NCI-H446 treated with DMSO at 0.1 percent for 48 hours (cell line): ENCODE measurements around the gene AGAP1.
A peak's percentile ranks its signal among the peaks of the same experiment; 100 is the strongest.

ENCODE experiments used
- DNase-seq: peaks from one replicate; lab custom pipeline; 2025; lab: John Stamatoyannopoulos, UW

AGAP1 gene

GRCh38 chr2:235533198-235533597 lies 39.4 kb downstream of the AGAP1 start:
- DNase-seq = no peak

- peak; percentile 23 for DNase-seq
These were observed 40.0 kb downstream of the AGAP1 start for GRCh38 chr2:235533616-235534385.

GRCh38 chr2:235534678-235535422 lies 41.0 kb downstream of the AGAP1 start:
- no peak for DNase-seq

GRCh38 chr2:235535423-235536130 lies 41.7 kb downstream of the AGAP1 start:
- no peak for DNase-seq

- no peak for DNase-seq
These were observed 42.9 kb downstream of the AGAP1 start for GRCh38 chr2:235536711-235537110.

GRCh38 chr2:235537186-235537585 lies 43.3 kb downstream of the AGAP1 start:
- no peak for DNase-seq

- no peak for DNase-seq
These were observed 43.7 kb downstream of the AGAP1 start for GRCh38 chr2:235537587-235537986.

GRCh38 chr2:235538144-235538639 lies 44.3 kb downstream of the AGAP1 start:
- DNase-seq = no peak

- DNase-seq = no peak
These were observed 45.1 kb downstream of the AGAP1 start for GRCh38 chr2:235538981-235539380.

GRCh38 chr2:235539773-235540172 lies 45.9 kb downstream of the AGAP1 start:
- DNase-seq = no peak

GRCh38 chr2:235541016-235541415 lies 47.2 kb downstream of the AGAP1 start:
- DNase-seq = no peak

- DNase-seq = no peak
These were observed 48.2 kb downstream of the AGAP1 start for GRCh38 chr2:235541838-235542549.

- DNase-seq = no peak
These were observed 48.9 kb downstream of the AGAP1 start for GRCh38 chr2:235542733-235543127.

- DNase-seq = no peak
These were observed 49.4 kb downstream of the AGAP1 start for GRCh38 chr2:235543128-235543750.

- no peak for DNase-seq
These were observed 50.2 kb downstream of the AGAP1 start for GRCh38 chr2:235543851-235544688.

- DNase-seq = no peak
These were observed 50.8 kb downstream of the AGAP1 start for GRCh38 chr2:235544689-235544969.

GRCh38 chr2:235545339-235546150 lies 51.7 kb downstream of the AGAP1 start:
- DNase-seq = no peak

- DNase-seq = no peak
These were observed 52.2 kb downstream of the AGAP1 start for GRCh38 chr2:235546151-235546435.

- DNase-seq = no peak
These were observed 52.6 kb downstream of the AGAP1 start for GRCh38 chr2:235546436-235546835.

GRCh38 chr2:235549735-235550377 lies 56.0 kb downstream of the AGAP1 start:
- DNase-seq = no peak
